HG02840 (cell line): Measurements from ENCODE around the gene SETX.

Source experiments
- ATAC-seq: cut with Tn5 transposase; IDR thresholded peaks from one replicate; pipeline ENCODE4 v1.9.1; 2021; ENCODE audit warnings: mild to moderate bottlenecking, moderate library complexity, moderate number of reproducible peaks; ENCODE audit not compliant: unreplicated experiment, low FRiP score

The SETX gene

GRCh38 chr9:132230605-132231004 lies 124.2 kb downstream of the SETX start:
- ATAC-seq: no peak

- ATAC-seq: no peak
Observed at GRCh38 chr9:132228062-132228461, 126.7 kb downstream of the SETX start.

DNA sequence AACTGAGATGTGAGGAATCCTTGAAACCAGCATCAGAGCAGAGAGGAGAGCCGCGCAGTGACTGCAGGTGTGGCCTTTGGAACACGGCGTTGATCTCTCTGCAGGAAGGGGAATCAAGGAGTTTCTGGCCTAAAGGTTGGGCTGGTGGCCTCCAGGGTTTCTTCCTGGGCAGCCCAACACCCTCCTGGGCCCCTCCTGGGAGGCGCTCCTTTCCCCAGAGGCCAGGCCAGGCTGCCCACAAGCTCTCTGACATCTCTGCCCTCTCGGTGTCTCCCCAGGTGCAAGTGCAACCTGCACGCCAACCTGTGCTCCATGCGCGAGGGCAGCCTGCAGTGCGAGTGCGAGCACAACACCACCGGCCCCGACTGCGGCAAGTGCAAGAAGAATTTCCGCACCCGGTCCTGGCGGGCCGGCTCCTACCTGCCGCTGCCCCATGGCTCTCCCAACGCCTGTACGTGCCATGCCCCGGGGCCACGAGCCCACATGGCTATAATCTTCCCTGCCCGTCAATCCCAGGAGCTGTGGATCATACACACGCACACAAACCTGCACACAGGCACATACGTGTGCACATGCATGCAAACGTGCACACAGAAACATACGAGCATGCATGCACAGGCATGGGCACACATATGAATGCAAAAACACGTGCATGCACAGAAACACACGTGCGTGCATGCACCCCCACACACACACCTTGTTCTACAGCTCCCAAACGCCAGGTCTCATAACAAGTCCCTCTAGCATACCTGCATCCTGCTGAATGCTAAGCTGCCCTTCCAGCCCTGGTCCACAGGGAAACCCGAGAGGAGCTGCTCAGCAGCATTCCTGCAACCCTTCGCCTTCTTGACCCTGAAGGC lies 128.0 kb downstream of the SETX start:
- no peak for ATAC-seq

GRCh38 chr9:132224645-132225044 lies 130.1 kb downstream of the SETX start:
- ATAC-seq: no peak

GRCh38 chr9:132221941-132222340 lies 132.8 kb downstream of the SETX start:
- ATAC-seq: no peak

DNA sequence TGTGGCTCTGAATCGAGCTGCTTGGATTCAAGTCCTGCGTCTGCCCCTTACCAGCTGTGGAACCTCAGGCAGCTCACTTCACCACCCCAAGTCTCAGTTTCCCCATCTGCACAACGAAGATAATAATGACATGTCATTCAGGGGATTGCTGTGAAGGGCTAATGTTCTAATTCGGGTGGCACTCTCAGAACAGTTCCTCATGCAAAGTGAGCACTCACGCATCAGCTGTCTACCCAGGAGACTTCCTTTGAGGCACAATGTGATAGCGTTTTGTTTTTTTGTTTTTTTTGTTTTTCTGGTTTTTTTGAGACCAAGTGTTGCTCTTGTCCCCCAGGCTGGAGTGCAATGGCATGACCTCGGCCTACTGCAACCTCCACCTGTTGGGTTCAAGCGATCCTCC lies 136.6 kb downstream of the SETX start:
- no peak for ATAC-seq

DNA sequence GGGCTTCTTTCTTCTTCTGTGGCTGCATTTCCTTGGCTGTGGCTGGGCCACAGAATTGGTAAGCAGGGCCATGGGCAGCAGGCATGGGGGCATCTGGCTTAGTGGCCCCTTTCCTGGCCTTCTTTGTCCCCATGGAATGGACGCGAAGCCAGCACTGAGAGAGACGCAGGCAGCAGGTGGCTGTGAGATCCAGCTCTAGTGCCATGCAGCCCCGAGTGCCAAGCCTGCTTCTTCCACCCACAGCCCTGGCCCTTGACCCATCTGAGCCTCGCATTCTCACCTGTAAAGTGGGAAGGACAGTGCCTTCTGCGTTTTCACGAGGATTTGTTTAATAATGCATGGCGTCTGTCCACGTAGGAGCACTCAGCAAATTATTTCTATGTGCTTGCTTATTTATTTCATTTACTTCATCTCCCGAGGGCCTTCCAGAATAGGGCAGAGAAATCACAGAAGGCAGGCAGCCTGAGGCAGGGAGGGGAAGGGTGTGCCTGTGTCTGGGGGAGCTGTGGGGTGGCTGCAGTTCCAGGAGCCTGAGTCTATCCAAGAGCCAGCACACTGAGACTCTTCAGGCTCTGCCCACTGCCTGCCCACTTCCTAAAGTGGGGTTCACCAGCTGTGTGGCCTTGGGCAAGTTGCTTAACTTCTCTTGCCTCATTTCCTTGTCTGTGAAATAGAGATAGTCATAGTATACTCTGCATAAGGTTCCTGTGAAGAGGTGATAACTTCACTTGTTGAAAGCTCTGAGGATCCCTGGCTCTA lies 137.7 kb downstream of the SETX start:
- no peak for ATAC-seq

- ATAC-seq: no peak
Observed at GRCh38 chr9:132214027-132214622, 140.7 kb downstream of the SETX start.

GRCh38 chr9:132211570-132211969 lies 143.2 kb downstream of the SETX start:
- no peak for ATAC-seq
